OCI-LY3 (cell line): Measurements from ENCODE around the gene LASP1.

ENCODE experiments used
- CTCF ChIP-seq: fragments of 200-600, 300-600 bp; sonication (generic); IDR thresholded peaks from 2 replicates; pipeline ENCODE4 v1.5.1; 2014; ENCODE audit warnings: antibody characterized with exemption, low read length, low read depth
- EZH2phosphoT487 ChIP-seq: fragments of 200-600 bp; shearing (Covaris generic); IDR thresholded peaks from 2 replicates; pipeline ENCODE4 v1.6.1; 2018; ENCODE audit warnings: antibody characterized with exemption, mixed run types, low read depth

- TF ChIP-seq CTCF (no peak), EZH2phosphoT487 (no peak)
Measured at GRCh38 chr17:38875477-38876075, 5.7 kb downstream of the LASP1 start.
